OCI-LY1 (cell line): Measurements from ENCODE around the gene STYXL1.

Source experiments
- H2AFZ ChIP-seq: fragments of 200-600 bp; sonication (generic), shearing (Covaris generic); 2 replicates; pipeline ENCODE4 v1.6.0; 2014; ENCODE audit warnings: antibody characterized with exemption, mild to moderate bottlenecking, low read length
- H3F3A ChIP-seq: fragments of 200-600 bp; sonication (generic), shearing (Covaris generic); 2 replicates; pipeline ENCODE4 v1.6.0; 2014; ENCODE audit warnings: mild to moderate bottlenecking, antibody characterized with exemption, low read length, moderate library complexity; ENCODE audit not compliant: insufficient read depth
- H3K27ac ChIP-seq: fragments of 200-600 bp; sonication (generic); 2 replicates; pipeline ENCODE4 v1.5.1; 2014; ENCODE audit warnings: low read length, mixed run types, mild to moderate bottlenecking, low read depth; ENCODE audit not compliant: poor library complexity, severe bottlenecking
- H3K27me3 ChIP-seq: fragments of 200-600 bp; sonication (generic); 2 replicates; pipeline ENCODE4 v1.6.0; 2014; ENCODE audit warnings: antibody characterized with exemption, mild to moderate bottlenecking, low read length, moderate library complexity; ENCODE audit not compliant: insufficient read depth
- H3K36me3 ChIP-seq: fragments of 200-600 bp; sonication (generic); 2 replicates; pipeline ENCODE4 v1.6.1; 2014; ENCODE audit warnings: mild to moderate bottlenecking, antibody characterized with exemption, low read length, moderate library complexity, mixed read lengths; ENCODE audit not compliant: insufficient read depth
- H3K4me1 ChIP-seq: fragments of 200-600 bp; sonication (generic); 2 replicates; pipeline ENCODE4 v1.5.1; 2014; ENCODE audit warnings: mild to moderate bottlenecking, low read length, moderate library complexity; ENCODE audit not compliant: insufficient read depth, severe bottlenecking
- H3K4me2 ChIP-seq: fragments of 200-600 bp; sonication (generic), shearing (Covaris generic); 2 replicates; pipeline ENCODE4 v1.6.1; 2014; ENCODE audit warnings: low read length
- H3K4me3 ChIP-seq: fragments of 200-600 bp; sonication (generic); 2 replicates; pipeline ENCODE4 v1.5.1; 2014; ENCODE audit warnings: low read length, low read depth, mild to moderate bottlenecking, mixed read lengths; ENCODE audit not compliant: poor library complexity, severe bottlenecking
- H3K79me2 ChIP-seq: fragments of 200-600 bp; shearing (Covaris generic); 2 replicates; pipeline ENCODE4 v1.6.1; 2016; ENCODE audit warnings: mixed run types, low read length, mixed read lengths; ENCODE audit not compliant: insufficient read depth
- H3K9ac ChIP-seq: fragments of 200-600 bp; sonication (generic), shearing (Covaris generic); 2 replicates; pipeline ENCODE4 v1.6.1; 2014; ENCODE audit warnings: mild to moderate bottlenecking, low read length, mixed read lengths
- H3K9me2 ChIP-seq: fragments of 200-600 bp; sonication (generic), shearing (Covaris generic); 2 replicates; pipeline ENCODE4 v1.6.1; 2014; ENCODE audit warnings: low read depth, mild to moderate bottlenecking, low read length, mixed read lengths
- H3K9me3 ChIP-seq: fragments of 200-600 bp; shearing (Covaris generic); 2 replicates; pipeline ENCODE4 v1.6.1; 2014; ENCODE audit warnings: low read length, mixed read lengths
- H4K20me1 ChIP-seq: fragments of 200-600 bp; sonication (generic), shearing (Covaris generic); 2 replicates; pipeline ENCODE4 v1.6.0; 2016; ENCODE audit warnings: mild to moderate bottlenecking, low read length; ENCODE audit not compliant: insufficient read depth
- EZH2 ChIP-seq: fragments of 200-600 bp; sonication (generic), shearing (Covaris generic); IDR thresholded peaks from 2 replicates; pipeline ENCODE4 v1.8.0; 2017; ENCODE audit warnings: borderline replicate concordance, mixed run types, mild to moderate bottlenecking, antibody characterized with exemption, low read length, moderate library complexity, mixed read lengths
- TF ChIP-seq, protein P1 (sequence below): fragments of 200-600 bp; sonication (generic), shearing (Covaris generic); IDR thresholded peaks from 2 replicates; pipeline ENCODE4 v1.5.1; 2017; ENCODE audit warnings: mild to moderate bottlenecking, antibody characterized with exemption, low read length, moderate library complexity, mixed read lengths

The STYXL1 gene

GRCh38 chr7:75950111-75950681 is 97.6 kb downstream of the STYXL1 start:
- Histone ChIP-seq H3K4me2 (no peak overlapping the region), H3K9ac (no peak overlapping the region), H3K4me1 (peaks cover 37% of the 10 kb centered on the region), H2AFZ (no peak overlapping the region), H3K4me3 (no peak overlapping the region), H3K27ac (no peak overlapping the region), H3K79me2 (no peaks in the 10 kb centered on the region), H3K9me3 (no peaks in the 10 kb centered on the region), H3K27me3 (no peaks in the 10 kb centered on the region), H4K20me1 (no peaks in the 10 kb centered on the region), H3K9me2 (no peaks in the 10 kb centered on the region), H3K36me3 (peaks cover 3% of the 10 kb centered on the region; the same call in 1 of the 2 replicates), H3F3A (no peaks in the 10 kb centered on the region; the same call in 1 of the 2 replicates)
- TF ChIP-seq, protein P1, sequence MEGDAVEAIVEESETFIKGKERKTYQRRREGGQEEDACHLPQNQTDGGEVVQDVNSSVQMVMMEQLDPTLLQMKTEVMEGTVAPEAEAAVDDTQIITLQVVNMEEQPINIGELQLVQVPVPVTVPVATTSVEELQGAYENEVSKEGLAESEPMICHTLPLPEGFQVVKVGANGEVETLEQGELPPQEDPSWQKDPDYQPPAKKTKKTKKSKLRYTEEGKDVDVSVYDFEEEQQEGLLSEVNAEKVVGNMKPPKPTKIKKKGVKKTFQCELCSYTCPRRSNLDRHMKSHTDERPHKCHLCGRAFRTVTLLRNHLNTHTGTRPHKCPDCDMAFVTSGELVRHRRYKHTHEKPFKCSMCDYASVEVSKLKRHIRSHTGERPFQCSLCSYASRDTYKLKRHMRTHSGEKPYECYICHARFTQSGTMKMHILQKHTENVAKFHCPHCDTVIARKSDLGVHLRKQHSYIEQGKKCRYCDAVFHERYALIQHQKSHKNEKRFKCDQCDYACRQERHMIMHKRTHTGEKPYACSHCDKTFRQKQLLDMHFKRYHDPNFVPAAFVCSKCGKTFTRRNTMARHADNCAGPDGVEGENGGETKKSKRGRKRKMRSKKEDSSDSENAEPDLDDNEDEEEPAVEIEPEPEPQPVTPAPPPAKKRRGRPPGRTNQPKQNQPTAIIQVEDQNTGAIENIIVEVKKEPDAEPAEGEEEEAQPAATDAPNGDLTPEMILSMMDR = no peak
- no peak for TF ChIP-seq EZH2

DNA sequence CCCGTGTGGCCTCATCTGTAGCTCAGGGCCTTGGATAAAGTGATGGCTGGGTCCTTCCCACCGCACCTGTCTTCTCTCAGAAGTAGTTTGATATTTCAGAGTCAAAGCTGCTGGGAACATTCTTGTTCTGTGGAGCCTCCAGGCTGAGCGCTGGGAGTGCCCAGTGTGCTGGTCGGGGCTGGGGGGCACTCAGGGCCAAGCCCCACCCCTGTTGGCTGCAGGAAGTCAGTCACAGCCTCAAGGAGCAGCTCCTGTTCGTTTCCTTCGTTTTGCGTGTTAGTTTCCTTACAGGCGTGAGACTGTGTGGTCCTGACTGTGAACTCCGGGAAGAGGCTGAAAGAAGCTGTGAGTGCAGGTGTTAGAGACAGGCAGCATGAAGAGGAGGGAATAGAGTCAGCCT is 99.6 kb downstream of the STYXL1 start:
- no peaks in the 10 kb centered on the region for H3K27me3 ChIP-seq
- TF ChIP-seq, protein P1 = no peak
- no peak for TF ChIP-seq EZH2
- no peaks in the 10 kb centered on the region for H3K9me3 ChIP-seq
- H3K4me2 ChIP-seq = no peak overlapping the region
- H3K4me3 ChIP-seq = no peak overlapping the region
- no peaks in the 10 kb centered on the region; the same call in 1 of the 2 replicates for H3F3A ChIP-seq
- H3K4me1 ChIP-seq = peaks cover 34% of the 10 kb centered on the region
- no peaks in the 10 kb centered on the region for H3K36me3 ChIP-seq
- no peaks in the 10 kb centered on the region for H3K79me2 ChIP-seq
- H3K27ac ChIP-seq = no peak overlapping the region
- H2AFZ ChIP-seq = no peak overlapping the region
- no peaks in the 10 kb centered on the region for H3K9me2 ChIP-seq
- no peak overlapping the region for H3K9ac ChIP-seq
- no peaks in the 10 kb centered on the region for H4K20me1 ChIP-seq
